Activated CD4-positive, CD25-positive, alpha-beta regulatory T cell (primary cell): ENCODE results near the gene FBXL20.
"Not testable (repeated sequence)": the region's sequence is repeated elsewhere in the genome, so short reads cannot be mapped to it uniquely, and the experiment has no call there.

Source experiments
- DNase-seq, 4 experiments: peaks; one replicate each; lab custom pipeline; 2025; lab: John Stamatoyannopoulos, UW

The FBXL20 gene

GRCh38 chr17:39250076-39250475 lies 151.3 kb downstream of the FBXL20 start:
- DNase-seq, result not testable (repeated sequence)

- DNase-seq, result no peak
Measured at GRCh38 chr17:39246274-39246673, 155.2 kb downstream of the FBXL20 start.

- DNase-seq, result peak; percentile 67 to 92 (median 74)
Measured at GRCh38 chr17:39244600-39245570, 156.5 kb downstream of the FBXL20 start.

GRCh38 chr17:39244016-39244599 lies 157.3 kb downstream of the FBXL20 start:
- DNase-seq, result no peak

- DNase-seq, result no peak
Measured at GRCh38 chr17:39243155-39243554, 158.3 kb downstream of the FBXL20 start.

GRCh38 chr17:39240631-39241030 lies 160.8 kb downstream of the FBXL20 start:
- no peak for DNase-seq

GRCh38 chr17:39239640-39240314 lies 161.6 kb downstream of the FBXL20 start:
- peak; percentile 16 to 46 (median 40) for DNase-seq

- DNase-seq, result peak in 3 of 4 experiments; percentile 35 to 73 (median 69)
Measured at GRCh38 chr17:39238311-39238972, 163.0 kb downstream of the FBXL20 start.

GRCh38 chr17:39237586-39237985 lies 163.8 kb downstream of the FBXL20 start:
- no peak for DNase-seq

- DNase-seq, result no peak
Measured at GRCh38 chr17:39236981-39237441, 164.4 kb downstream of the FBXL20 start.

GRCh38 chr17:39236450-39236927 lies 164.9 kb downstream of the FBXL20 start:
- DNase-seq, result no peak

GRCh38 chr17:39235555-39236449 lies 165.6 kb downstream of the FBXL20 start:
- DNase-seq, result no peak

GRCh38 chr17:39231591-39232551 lies 169.6 kb downstream of the FBXL20 start:
- peak in 3 of 4 experiments; percentile 35 to 38 (median 37) for DNase-seq

- DNase-seq, result no peak
Measured at GRCh38 chr17:39231091-39231561, 170.3 kb downstream of the FBXL20 start.

- DNase-seq, result no peak
Measured at GRCh38 chr17:39230361-39230760, 171.1 kb downstream of the FBXL20 start.

- no peak for DNase-seq
Measured at GRCh38 chr17:39229274-39229913, 172.0 kb downstream of the FBXL20 start.

- DNase-seq, result no peak
Measured at GRCh38 chr17:39227364-39227919, 174.0 kb downstream of the FBXL20 start.

GRCh38 chr17:39225959-39226683 lies 175.3 kb downstream of the FBXL20 start:
- DNase-seq, result no peak
